Endothelial cell (in vitro differentiated cells): ENCODE results near the gene CNOT10. TPM values are rescaled to one million over a fixed set of nuclear protein-coding genes. Genes with fewer than 3 reads are reported as not detected.
"Not testable (repeated sequence)": the region's sequence is repeated elsewhere in the genome, so short reads cannot be mapped to it uniquely, and the experiment has no call there.

Source experiments
- DNase-seq: peaks from one replicate; pipeline ENCODE4 v3.0.0; 2021; ENCODE audit warnings: low spot score
- H3K27ac Mint-ChIP-seq: one replicate; pipeline ENCODE4 v1.8.0; 2021; ENCODE audit warnings: mixed read lengths, inconsistent platforms; ENCODE audit not compliant: unreplicated experiment
- H3K27me3 Mint-ChIP-seq: one replicate; pipeline ENCODE4 v1.8.0; 2021; ENCODE audit warnings: mild to moderate bottlenecking, moderate library complexity, mixed read lengths, inconsistent platforms; ENCODE audit not compliant: unreplicated experiment
- H3K36me3 Mint-ChIP-seq: one replicate; pipeline ENCODE4 v1.8.0; 2021; ENCODE audit warnings: mild to moderate bottlenecking, low read depth, mixed read lengths, inconsistent platforms; ENCODE audit not compliant: unreplicated experiment
- H3K4me1 Mint-ChIP-seq: one replicate; pipeline ENCODE4 v1.8.0; 2021; ENCODE audit warnings: mild to moderate bottlenecking, mixed read lengths, inconsistent platforms; ENCODE audit not compliant: unreplicated experiment
- H3K4me3 Mint-ChIP-seq: one replicate; pipeline ENCODE4 v1.8.0; 2021; ENCODE audit warnings: mild to moderate bottlenecking, mixed read lengths, inconsistent platforms; ENCODE audit not compliant: unreplicated experiment
- H3K9me3 Mint-ChIP-seq: one replicate; pipeline ENCODE4 v1.8.0; 2021; ENCODE audit warnings: mixed read lengths, inconsistent platforms; ENCODE audit not compliant: unreplicated experiment
- CTCF ChIP-seq: fragments of 200-600 bp; sonication (generic); IDR thresholded peaks from one replicate; pipeline ENCODE4 v1.5.0; 2021; ENCODE audit warnings: antibody characterized with exemption; ENCODE audit not compliant: unreplicated experiment
- total RNA-seq: library from RNA; stranded (reverse); fragmentation: NEBNext Ultra II Directional; extraction: Animal tissue kit (Norgen Biotek cat#: 25700); gene quantifications from one replicate; pipeline ENCODE4 v1.2.1, GENCODE V29; 2021; ENCODE audit not compliant: unreplicated experiment

Gene CNOT10
- total RNA-seq, 1 donor from 2014 or later: 42.1 TPM

- no peak for TF ChIP-seq CTCF
- Mint-ChIP-seq H3K9me3 (no peaks in the 10 kb centered on the region), H3K4me3 (no peak overlapping the region), H3K36me3 (no peaks in the 10 kb centered on the region), H3K4me1 (no peaks in the 10 kb centered on the region), H3K27me3 (peaks cover 3% of the 10 kb centered on the region), H3K27ac (no peak overlapping the region)
- no peak for DNase-seq
These were observed 112.8 kb downstream of the CNOT10 start for GRCh38 chr3:32797776-32798175.

- not testable (repeated sequence) for H3K27ac Mint-ChIP-seq, H3K36me3 Mint-ChIP-seq, H3K4me3 Mint-ChIP-seq, H3K27me3 Mint-ChIP-seq, DNase-seq, H3K9me3 Mint-ChIP-seq, H3K4me1 Mint-ChIP-seq
These were observed 116.5 kb downstream of the CNOT10 start for GRCh38 chr3:32801440-32801839.

GRCh38 chr3:32813180-32813579 lies 128.2 kb downstream of the CNOT10 start:
- Mint-ChIP-seq H3K36me3 (peaks cover 6% of the 10 kb centered on the region), H3K4me1 (peaks cover 27% of the 10 kb centered on the region), H3K4me3 (no peak overlapping the region), H3K27me3 (peaks cover 9% of the 10 kb centered on the region), H3K27ac (peak overlapping the region; percentile 64), H3K9me3 (no peaks in the 10 kb centered on the region)
- no peak for TF ChIP-seq CTCF
- no peak for DNase-seq

- Mint-ChIP-seq H3K4me3 (peak overlapping the region; percentile 74), H3K9me3 (no peaks in the 10 kb centered on the region), H3K4me1 (peaks cover 33% of the 10 kb centered on the region), H3K27ac (peak overlapping the region; percentile 70), H3K27me3 (peaks cover 14% of the 10 kb centered on the region), H3K36me3 (peaks cover 13% of the 10 kb centered on the region)
- DNase-seq: no peak
- TF ChIP-seq CTCF: no peak
These were observed 129.4 kb downstream of the CNOT10 start for GRCh38 chr3:32814361-32814760.

GRCh38 chr3:32815841-32816438 lies 131.0 kb downstream of the CNOT10 start:
- Mint-ChIP-seq H3K4me1 (peaks cover 43% of the 10 kb centered on the region), H3K27me3 (peaks cover 22% of the 10 kb centered on the region), H3K4me3 (peak overlapping the region; percentile 95), H3K9me3 (no peaks in the 10 kb centered on the region), H3K27ac (peak overlapping the region; percentile 95), H3K36me3 (peaks cover 24% of the 10 kb centered on the region)
- DNase-seq: peak; percentile 31
- TF ChIP-seq CTCF: no peak
